ENCODE measurements around the gene PNP. TPM values are rescaled to one million over a fixed set of nuclear protein-coding genes. Genes with fewer than 3 reads are reported as not detected.

The PNP gene
- total and polyA plus RNA-seq, 10 of the 15 experiments (the other 5 are each of a cell fraction or from before 2014, with no cell fraction given): 103 to 215 (median 138) TPM

- TF ChIP-seq ZZZ3 (IDR thresholded peaks at IDR 0.05; ENCODE audit: control insufficient read depth, insufficient read length, low read depth) (no peak), NFXL1 (IDR thresholded peaks at IDR 0.05; ENCODE audit: borderline replicate concordance) (no peak), NFIC (IDR thresholded peaks at IDR 0.05; ENCODE audit: low read depth, low read length) (peak; percentile 75), BACH1 (IDR thresholded peaks at IDR 0.05; ENCODE audit: borderline replicate concordance) (no peak), SIN3A (IDR thresholded peaks at IDR 0.05; ENCODE audit: low read depth, low read length) (no peak), SMAD1 (IDR thresholded peaks at IDR 0.05; ENCODE audit: low read depth, partially characterized antibody) (no peak), CREB1 (IDR thresholded peaks at IDR 0.05; ENCODE audit: low read depth) (no peak), MEF2B (IDR thresholded peaks at IDR 0.05; ENCODE audit: partially characterized antibody, poor library complexity, severe bottlenecking) (peak; percentile 13), PKNOX1 (IDR thresholded peaks at IDR 0.05) (peak; percentile 31; the same call in 1 of the 2 replicates), ATF2 (IDR thresholded peaks at IDR 0.05; ENCODE audit: low read length) (peak; percentile 55; the same call in 1 of the 2 replicates), RUNX3 (IDR thresholded peaks at IDR 0.05; ENCODE audit: low read length) (no peak), ESRRA (IDR thresholded peaks at IDR 0.05; ENCODE audit: low read length) (no peak), REST (IDR thresholded peaks at IDR 0.05; ENCODE audit: low read depth, low read length) (no peak), YY1 (IDR thresholded peaks at IDR 0.05; ENCODE audit: low read depth, low read length) (no peak)
- TF ChIP-seq, protein P1, sequence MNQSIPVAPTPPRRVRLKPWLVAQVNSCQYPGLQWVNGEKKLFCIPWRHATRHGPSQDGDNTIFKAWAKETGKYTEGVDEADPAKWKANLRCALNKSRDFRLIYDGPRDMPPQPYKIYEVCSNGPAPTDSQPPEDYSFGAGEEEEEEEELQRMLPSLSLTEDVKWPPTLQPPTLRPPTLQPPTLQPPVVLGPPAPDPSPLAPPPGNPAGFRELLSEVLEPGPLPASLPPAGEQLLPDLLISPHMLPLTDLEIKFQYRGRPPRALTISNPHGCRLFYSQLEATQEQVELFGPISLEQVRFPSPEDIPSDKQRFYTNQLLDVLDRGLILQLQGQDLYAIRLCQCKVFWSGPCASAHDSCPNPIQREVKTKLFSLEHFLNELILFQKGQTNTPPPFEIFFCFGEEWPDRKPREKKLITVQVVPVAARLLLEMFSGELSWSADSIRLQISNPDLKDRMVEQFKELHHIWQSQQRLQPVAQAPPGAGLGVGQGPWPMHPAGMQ (IDR thresholded peaks at IDR 0.05; ENCODE audit: borderline replicate concordance): no peak
- TF ChIP-seq, protein P2, sequence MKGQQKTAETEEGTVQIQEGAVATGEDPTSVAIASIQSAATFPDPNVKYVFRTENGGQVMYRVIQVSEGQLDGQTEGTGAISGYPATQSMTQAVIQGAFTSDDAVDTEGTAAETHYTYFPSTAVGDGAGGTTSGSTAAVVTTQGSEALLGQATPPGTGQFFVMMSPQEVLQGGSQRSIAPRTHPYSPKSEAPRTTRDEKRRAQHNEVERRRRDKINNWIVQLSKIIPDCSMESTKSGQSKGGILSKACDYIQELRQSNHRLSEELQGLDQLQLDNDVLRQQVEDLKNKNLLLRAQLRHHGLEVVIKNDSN (IDR thresholded peaks at IDR 0.05; ENCODE audit: borderline replicate concordance, extremely low read length, insufficient read depth, low read depth, low read length): no peak
These were observed 20.1 kb downstream of the PNP start (continued) for GRCh38 chr14:20489093-20489994.
